ENCODE data around the gene CRTC1.

CRTC1 gene

DNA sequence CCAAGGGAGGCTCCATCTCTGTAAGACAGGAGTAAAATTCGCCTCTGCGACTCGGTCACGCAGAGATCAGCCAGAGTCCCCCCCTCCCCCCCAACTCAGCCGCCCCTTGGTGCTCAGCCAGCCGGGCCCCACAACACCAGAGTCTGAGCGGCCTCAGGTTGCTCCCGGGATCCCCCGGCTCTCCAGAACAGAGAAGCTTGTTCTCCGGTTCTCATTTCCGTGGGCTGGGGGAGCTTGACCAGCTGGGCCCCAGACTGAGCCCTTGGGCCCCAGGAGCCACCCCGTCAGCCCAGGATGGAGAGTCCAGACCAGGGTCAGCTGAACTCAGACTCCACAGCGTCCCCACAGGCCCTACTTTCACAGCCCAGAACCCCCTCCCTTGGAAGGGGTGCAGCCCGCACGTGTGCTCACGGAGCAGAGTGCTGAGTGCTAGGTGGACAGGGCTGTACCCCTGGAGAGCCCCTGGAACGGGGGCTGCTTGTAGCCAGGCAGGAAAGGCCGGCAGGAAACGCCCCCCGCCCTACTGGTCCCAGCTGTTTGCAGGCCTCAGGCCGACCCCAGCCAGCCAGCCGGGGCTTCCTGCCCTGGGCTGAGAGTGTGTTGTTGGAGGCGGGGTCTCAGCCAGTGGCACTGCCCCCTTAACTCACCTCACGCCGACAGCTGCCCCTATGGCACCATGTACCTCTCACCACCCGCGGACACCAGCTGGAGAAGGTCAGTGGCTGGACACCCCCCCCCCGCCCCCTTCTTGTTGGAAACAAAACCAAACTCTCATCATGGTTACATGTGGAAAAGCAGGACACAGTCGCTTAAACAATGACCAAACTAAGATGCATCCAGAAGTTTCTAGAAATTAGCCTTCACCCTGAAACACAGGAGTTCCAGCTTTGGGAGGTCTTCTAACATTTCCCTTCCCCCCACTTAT, 63.2 kb downstream of the CRTC1 start:
- no peak for DNase-seq (ENCODE audit: low read depth)

DNA sequence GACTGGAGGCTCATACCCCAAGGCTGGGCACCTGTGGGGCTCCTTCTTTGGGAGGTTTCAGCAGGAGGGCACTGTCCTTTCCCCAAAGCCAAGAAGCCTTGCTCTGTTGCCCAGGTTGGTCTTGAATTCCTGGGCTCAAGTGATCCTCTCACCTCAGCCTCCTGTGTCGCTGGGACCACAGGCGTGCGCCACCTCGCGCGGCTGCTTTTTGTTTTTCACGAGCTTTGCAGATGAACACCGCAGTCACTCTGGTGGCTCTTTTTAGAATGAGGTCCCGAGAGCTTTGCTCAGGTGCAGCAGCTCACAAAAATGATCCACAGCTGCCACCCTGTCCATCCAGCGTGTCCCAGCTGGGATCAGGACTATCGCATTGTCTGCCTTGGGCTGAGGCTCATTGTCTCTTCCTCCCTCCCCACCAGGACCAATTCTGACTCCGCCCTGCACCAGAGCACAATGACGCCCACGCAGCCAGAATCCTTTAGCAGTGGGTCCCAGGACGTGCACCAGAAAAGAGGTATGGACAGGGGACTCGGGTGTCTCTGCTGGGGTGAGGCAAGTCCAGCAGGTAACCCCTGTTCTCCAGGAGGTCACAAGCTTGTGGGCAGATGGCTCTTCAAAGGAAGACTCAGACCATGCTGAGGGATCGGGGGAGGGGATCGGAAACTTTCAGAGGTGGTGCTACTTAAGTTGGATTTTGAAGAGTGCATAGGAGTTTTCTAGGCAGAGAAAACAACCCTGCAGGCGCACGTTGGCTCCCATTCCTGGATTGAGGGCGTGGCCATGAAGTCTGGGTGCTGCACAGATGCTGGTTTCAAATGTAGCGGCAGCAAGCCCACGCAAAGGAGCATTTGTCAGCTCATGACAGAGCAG, 66.1 kb downstream of the CRTC1 start:
- no peak for DNase-seq (ENCODE audit: low read depth)

DNA sequence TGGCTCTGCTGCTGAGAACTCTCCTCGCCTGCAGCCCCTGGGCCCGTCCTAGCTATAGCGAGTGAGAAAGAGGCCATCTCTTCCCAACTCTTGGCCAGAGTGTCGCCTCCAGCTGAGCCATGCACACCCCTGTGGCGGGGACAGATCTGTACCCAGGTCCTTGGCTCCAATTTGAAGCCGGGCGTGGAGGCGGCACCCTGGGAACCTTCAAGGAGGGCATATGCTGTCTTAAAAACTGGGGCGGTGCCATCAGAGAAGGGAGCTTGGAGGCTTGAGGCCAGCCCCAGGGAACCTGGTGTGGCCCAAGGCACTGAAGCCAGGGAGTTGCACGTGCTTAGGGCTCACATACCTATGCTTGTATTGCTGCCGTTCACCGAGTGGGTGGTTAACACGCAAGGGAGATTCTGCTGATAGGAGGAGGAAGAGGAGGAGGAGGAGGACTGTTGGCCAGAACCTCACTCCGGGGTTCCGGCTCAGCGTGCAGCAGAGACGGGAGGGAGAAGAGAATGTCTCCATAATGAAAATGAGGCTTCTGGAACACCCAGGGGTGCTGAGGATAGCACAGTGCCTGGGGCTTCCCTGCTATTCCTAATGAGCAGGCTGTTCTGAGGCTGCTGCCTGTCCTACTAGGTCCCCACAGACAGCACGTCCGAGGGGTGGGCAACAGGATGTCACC, 67.0 kb downstream of the CRTC1 start:
- no peak for DNase-seq (ENCODE audit: low read depth)

DNA sequence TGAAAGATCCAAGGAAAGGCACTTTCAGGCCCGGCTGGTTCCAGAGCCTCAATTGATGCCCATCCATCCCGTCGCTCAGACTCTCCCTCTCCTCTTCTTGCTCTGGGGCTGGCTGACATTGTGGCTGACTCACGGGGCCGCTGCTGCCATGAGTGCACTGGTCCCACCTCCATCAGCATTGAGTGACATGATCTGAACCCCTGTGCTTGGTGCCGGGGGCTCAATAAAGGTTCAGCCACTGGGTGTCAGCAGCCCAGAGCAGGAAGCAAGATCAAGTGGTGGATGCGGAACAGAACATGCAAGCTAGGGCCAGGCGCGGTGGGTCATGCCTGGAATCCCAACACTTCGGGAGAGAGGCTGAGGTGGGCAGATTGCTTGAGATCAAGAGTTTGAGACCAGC, 68.1 kb downstream of the CRTC1 start:
- no peak for DNase-seq (ENCODE audit: low read depth)

DNA sequence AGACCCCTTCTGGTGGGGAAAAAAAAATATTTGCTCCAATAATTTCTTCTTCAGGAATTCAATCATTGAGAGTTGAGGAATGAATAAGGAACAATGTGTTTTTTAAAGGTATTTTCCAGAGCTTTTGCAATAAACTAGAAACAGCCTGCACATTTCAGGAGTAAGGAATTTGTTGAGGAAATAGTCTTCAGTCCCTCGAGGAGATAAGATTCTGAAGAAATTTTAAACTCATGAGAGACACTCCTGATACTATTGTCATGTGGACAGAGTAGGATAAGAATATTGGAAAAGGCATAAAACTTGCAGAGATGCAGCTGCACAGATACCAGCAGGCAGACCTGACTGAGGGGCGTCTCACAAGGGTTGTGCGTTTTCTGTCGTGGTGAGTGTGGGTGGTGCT, 71.0 kb downstream of the CRTC1 start:
- no peak for DNase-seq (ENCODE audit: low read depth)

DNA sequence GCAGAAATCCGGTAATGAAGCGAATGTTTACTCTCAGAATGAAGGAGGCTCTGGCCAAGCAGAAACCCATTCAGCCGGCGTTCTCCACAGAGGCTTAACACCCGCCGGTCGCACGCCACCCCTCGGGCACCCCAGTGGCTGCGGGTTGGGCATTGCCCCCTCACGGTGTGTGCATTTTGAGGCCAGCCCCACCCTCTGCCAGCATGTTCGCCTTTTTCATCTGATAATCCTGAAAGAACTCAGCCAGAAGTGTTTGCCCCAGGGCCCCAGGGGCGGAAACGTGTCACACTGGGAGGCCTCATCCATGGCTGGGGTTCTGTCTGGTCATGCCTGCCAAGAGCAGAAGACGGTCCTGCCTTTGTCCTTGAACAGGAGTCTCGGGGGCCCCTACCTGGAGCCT, 73.4 kb downstream of the CRTC1 start:
- no peak for DNase-seq (ENCODE audit: low read depth)

DNA sequence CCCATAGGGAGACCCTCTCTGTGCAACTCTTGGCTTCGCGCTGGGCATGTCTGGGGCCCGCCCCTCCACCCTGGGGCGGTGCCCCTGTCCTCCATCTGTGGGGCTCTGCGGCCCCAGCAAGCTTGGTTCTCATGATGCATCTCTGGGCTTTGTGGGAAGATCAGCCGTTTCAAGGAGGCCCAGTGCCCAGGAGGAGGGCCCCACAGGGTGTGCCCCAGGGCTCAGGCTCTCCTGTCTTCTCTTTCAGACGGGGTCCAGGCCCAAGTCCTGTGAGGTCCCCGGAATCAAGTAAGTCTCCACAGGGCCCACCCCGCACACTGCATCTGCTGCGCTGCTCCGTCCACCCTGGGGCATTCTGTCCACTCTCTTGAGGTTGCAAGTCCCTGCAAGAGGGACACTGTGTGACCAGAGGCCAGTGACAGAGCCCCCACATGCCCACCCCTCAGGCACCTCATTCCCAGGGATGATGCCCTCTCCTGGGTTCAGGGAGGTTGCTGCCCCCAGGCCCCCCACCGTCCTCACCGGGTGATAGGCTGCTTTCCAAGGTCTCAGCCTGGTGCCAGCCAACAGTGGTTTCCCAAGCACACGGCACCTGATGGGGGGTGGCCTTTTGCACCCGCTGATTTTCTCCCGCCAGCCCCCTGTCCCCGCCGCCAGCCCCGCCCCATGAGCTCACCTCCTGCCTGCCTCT, 76.0 kb downstream of the CRTC1 start:
- no peak for DNase-seq (ENCODE audit: low read depth)

DNA sequence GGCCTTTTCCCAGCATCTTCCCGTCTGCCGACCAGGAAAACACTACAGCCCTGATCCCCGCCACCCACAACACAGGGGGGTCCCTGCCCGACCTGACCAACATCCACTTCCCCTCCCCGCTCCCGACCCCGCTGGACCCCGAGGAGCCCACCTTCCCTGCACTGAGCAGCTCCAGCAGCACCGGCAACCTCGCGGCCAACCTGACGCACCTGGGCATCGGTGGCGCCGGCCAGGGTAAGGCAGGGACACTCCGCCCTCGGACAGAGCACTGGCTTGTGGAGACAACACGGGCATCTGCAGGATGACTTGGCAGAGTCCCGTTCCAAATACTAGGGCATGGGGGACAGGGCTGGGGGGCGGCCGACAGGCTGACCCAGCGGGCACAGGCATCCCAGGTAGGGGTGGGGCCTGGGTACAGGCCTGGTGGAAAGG, 76.5 kb downstream of the CRTC1 start:
- no peak for DNase-seq (ENCODE audit: low read depth)

DNA sequence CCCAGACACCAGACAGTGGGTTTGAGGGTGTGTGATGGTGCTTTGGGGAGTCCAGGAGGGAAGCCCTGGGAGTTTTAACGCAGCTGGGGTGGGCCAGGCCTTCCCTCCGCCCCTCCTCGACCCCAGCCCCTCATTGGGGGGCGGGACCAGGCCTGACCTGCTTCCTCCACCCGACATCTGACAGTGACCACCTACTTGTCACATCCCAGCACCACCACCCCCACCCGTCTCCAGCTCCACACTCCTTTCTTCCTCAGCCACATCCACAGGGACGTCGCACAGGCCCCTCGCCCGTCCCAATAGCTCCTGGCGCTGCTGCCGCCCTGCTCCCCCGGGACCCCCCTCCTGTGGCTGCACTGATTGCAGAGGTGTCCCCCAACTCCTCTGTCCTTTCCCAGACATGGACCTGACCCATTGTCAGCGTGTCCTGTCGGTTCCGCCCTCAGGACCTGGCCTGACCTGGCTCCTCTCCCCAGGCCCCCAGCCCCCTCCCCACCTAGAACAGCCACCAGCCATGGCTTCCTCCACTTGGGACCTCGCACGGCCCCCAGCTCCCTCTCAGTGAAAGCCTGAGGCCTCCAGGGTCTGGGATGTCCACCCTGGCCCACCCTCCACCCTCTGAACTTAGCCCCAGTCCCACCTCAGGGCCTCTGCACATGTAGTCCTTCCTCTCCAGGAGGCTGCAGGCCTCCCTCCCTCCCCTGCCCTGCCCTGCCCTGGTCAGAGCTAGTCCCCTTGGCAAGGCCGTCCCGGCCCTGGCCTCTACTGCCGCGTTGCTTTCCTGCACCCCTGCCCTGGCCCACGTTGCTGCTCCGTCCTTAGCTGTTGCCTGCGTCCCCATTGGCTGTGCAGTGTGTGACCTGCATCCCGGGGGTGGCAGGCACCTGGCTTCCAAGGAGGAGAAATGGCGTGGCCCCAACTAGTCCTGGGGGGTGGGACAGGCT, 77.2 kb downstream of the CRTC1 start:
- DNase-seq (ENCODE audit: low read depth): no peak

DNA sequence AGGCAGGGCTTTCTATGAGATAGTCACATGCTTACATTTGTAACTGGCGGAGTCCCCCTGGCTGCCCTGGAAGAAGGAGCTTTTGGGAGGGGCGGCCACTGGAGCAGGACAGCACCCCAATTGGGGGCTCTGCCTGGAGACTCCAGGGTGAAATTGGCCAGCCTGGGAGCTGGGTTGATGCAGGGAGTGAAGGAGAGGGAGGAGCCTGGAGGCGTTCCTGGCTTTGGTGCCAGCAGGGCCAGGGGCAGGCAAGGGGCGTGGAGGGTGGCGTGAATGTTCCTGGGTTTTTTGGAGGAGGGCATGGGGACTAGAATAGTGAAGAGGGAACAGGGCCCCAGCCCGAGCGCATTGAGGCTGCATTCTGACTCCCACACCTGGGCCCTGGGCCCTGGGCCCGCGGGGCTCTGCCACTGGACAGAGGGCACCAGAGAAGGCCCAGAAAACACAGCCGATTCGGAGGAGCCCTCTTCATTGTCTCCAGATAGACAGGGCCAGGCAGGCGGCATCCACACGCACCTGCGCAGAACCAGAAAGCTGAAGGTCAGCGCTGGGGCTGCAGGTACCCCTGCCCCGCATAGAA, 78.1 kb downstream of the CRTC1 start:
- DNase-seq (ENCODE audit: low read depth): no peak

DNA sequence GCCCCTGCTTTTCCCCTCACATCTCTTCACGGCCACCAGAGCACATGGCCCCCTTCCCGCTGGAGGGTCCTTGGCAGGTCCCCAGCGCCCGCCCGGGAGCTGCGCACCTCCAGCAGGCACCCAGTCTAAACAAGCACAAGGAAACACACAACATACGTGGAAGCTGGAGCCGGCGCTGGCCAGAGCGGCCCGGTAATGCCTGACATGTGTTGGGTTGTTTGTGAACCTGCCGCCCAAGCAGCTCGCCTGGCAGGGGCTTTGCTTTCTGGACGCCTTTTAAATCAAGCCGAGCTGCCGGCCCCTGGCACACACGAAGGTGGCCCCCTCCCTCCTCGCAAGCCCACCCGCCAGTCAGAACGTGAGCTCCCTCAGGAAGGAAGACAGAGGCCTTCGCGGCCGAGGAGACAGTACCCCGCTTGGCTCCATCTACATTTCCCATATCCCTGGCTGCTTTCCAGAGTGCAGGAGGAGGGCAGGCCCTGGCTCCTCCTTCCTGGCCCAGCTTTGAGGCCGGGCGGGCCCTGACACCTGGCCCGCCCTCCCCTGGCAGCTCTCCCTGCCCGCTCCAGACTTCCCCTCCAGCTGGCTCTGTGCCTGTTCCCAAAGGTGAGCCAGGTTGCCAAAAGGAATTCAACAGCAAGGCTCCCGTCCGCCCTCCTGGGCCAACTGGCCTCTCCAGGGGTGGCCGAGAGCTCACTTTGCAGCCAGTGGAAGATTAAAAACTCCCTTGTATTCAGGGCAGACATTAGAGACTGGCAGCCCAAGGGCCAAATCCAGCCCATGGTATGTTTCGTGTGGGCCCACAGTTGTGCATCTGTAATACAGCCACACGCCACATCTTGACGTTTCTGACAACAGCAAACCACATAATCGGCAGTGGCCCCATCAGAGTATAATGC, 78.9 kb downstream of the CRTC1 start:
- peak; percentile 50 for DNase-seq (ENCODE audit: low read depth)

DNA sequence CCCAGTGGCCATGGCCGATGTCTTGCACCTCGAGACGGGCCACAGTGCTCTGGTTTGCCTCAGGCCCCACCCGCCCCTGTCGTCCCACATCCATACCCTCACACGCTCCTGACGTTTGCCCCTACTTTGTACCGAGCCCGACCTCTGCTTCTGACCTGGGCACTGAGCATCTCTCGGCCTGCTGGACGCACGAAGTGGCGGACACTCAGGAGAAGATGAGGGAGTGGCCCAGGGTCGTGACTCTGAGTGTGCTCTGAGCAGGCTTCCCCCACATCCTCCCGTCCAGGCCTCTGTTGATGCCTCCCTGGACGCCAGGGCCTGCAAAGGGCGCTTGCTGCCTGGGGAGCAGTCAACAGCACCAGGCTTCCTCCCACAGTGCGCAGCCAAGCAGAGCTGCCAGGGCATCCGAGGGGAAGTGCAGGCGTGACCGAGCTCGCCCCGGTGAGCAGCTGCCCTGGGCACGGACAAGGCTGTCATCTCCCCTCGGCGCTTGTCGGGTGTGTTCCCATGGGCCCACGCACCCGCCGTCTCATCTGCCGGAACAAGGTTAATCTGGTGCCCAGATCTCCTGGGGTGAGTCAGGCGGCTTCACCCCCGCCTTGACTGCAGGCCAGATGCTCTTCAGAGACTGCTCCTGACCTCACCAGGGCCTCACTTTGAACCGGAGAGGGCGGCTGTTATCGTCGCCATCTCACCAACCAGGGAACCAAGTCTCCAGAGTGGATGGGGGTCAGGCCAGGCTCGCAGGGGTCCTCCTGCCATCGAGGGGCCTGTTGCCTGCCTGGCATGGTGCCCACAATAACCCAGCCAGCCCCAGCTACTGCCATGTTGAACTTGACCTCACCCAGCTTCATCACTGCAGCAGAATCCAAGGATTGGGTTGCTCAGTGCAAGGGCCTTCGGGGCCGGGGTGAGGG, 80.5 kb downstream of the CRTC1 start:
- DNase-seq (ENCODE audit: low read depth): peak; percentile 65

DNA sequence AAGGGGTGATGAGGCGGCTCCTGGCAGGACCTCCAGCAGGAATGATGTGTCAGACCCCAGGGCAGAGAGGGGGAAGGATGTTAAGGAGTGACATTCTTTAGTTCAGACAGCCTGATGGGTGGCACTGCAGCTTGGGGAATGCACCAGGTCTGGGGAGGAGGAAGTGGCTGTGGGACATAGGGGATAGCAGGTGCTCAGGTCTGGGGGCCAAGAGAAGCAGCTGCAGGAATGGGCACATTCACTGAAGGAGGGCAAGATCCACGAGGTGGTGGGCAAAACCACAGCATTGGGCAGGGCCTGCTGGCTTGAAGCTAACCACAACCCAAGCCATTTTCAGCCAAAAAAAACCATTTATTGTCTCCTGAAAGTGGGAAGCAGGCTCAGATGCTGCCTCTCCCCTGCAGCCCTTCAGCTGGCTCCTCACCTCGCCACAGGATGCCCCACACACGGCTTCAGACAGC, 81.1 kb downstream of the CRTC1 start:
- no peak for DNase-seq (ENCODE audit: low read depth)

DNA sequence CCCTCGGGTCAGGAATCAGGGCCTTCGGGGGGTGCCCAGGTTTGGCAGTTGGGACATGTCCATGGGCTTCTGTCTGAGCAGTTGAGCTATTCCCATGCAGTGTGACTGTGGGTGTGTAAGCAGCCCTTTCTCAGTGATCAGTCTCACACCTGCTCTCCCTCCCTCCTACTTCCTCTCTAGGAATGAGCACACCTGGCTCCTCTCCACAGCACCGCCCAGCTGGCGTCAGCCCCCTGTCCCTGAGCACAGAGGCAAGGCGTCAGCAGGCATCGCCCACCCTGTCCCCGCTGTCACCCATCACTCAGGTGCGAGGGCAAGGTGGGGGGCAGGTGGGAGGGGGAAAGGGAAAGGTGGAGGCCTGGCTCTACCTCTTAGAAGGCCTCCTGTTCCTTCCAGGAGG, 81.7 kb downstream of the CRTC1 start:
- DNase-seq (ENCODE audit: low read depth): no peak

DNA sequence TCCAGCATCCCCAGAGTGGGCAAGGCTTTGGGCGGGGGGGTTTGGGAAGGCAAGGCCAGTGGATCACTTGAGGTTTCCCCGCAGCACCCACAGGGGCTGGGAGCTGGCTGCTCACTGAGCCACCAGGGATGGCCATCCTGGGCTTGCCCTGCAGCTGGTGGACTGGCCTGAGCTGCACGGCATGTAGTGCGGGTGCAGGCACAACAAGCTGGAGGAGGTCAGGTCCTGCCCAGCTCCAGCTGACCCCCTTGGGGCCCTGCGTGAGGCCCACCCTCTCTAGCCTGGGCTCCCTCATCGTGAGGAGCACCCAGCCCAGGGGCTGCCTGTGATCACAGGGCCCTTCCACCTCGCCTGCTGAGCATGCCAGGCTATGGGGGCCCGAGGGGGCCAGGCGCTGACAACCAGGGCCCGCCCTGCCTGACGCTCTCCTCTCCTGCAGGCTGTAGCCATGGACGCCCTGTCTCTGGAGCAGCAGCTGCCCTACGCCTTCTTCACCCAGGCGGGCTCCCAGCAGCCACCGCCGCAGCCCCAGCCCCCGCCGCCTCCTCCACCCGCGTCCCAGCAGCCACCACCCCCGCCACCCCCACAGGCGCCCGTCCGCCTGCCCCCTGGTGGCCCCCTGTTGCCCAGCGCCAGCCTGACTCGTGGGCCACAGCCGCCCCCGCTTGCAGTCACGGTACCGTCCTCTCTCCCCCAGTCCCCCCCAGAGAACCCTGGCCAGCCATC, 84.7 kb downstream of the CRTC1 start:
- no peak for DNase-seq (ENCODE audit: low read depth)

DNA sequence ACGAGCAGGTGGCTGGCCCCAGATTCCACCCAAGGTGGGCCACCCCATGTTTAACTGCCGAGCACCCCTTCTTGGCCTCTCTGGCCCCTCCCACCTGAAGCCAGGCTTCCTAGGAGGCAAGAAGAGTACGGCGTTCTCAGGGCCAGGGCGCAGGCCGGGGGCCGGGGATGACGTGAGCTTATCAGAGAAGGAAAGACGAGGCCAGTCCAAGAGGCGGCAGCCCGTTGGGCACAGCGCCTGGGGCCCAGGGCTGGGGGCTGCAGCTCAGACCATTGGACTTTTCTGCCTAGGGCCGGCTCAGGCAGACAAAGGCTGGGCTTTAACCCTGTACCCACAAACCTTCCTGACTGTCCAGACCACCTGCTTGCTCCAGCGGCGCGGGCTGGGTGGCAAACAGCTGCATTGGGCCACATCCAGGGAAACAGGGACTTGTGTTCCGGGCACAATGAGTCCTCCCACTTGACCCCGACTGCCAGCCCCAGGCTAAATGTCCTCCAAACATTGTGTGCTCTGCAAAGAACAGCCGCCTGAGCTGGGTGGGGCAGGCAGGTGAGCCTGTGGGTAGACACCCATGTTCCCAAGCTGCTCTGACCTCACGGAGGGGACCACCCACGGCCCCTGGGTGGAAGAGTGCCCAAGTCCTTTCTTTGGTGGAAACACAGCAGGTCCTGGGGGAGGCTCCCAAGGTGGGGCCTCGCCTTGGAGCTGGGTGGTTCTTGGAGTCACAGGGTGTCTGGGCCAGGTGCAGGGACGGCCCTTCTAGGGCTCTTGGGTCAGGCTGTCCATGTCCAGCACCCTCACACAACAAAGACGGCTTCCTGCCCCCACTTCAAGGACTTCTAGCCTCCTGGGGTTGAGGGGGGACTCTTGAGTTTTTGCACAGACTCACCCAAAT, 85.8 kb downstream of the CRTC1 start:
- DNase-seq (ENCODE audit: low read depth): no peak
